Lower lobe of right lung (tissue), 2 donors: ENCODE measurements around the gene CCDC148. TPM values are rescaled to one million over a fixed set of nuclear protein-coding genes. Genes with fewer than 3 reads are reported as not detected.

ENCODE experiments used
- ATAC-seq, 2 donors: fragments of 200-7000 bp; cut with Tn5 transposase; one replicate each; pipeline ENCODE4 v1.9.1; 2020 to 2022; ENCODE audit warnings: mild to moderate bottlenecking in 2 of 2, moderate library complexity in 2 of 2
- DNase-seq: peaks from one replicate; pipeline ENCODE4 v3.0.0-alpha.2; 2020
- H3K27ac ChIP-seq: fragments of 200-600 bp; one replicate; pipeline ENCODE4 v1.8.0; 2022
- H3K27me3 ChIP-seq: fragments of 200-600 bp; one replicate; pipeline ENCODE4 v1.8.0; 2022; ENCODE audit warnings: low read depth
- H3K36me3 ChIP-seq: fragments of 200-600 bp; one replicate; pipeline ENCODE4 v1.8.0; 2022; ENCODE audit warnings: mild to moderate bottlenecking
- H3K4me1 ChIP-seq: fragments of 200-600 bp; one replicate; pipeline ENCODE4 v1.8.0; 2022
- H3K4me3 ChIP-seq: fragments of 200-600 bp; one replicate; pipeline ENCODE4 v1.8.0; 2022; ENCODE audit warnings: mild to moderate bottlenecking
- H3K9me3 ChIP-seq: fragments of 200-600 bp; one replicate; pipeline ENCODE4 v1.8.0; 2022
- intact Hi-C: fragments of 100-400 bp; cut with DNase I; formaldehyde crosslinking; loops from one replicate; pipeline ENCODE4 v1.11.0; 2022
- total RNA-seq: library from RNA; stranded (reverse); fragmentation: NEBNext Ultra II Directional; extraction: Animal tissue kit (Norgen Biotek cat#: 25700); gene quantifications from one replicate; pipeline ENCODE4 v1.2.1, GENCODE V29; 2021
- TF ChIP-seq, protein P1 (sequence below): fragments of 200-600 bp; IDR thresholded peaks from one replicate; pipeline ENCODE4 v1.8.0; 2022; ENCODE audit warnings: antibody characterized with exemption, mild to moderate bottlenecking
- donor health status: DM: no; HTN: yes; CAD: no; lungs with severe emphysema.

The CCDC148 gene
- total RNA-seq, 1 donor from 2014 or later, result 2.8 TPM

- no peaks in the 10 kb centered on the region for H3K36me3 ChIP-seq
- H3K9me3 ChIP-seq, result peaks cover 4% of the 10 kb centered on the region
- no peak overlapping the region for H3K4me3 ChIP-seq
- no peak for DNase-seq
- no peak for ATAC-seq
- no peaks in the 10 kb centered on the region for H3K27me3 ChIP-seq
- H3K4me1 ChIP-seq, result no peaks in the 10 kb centered on the region
- TF ChIP-seq, protein P1, sequence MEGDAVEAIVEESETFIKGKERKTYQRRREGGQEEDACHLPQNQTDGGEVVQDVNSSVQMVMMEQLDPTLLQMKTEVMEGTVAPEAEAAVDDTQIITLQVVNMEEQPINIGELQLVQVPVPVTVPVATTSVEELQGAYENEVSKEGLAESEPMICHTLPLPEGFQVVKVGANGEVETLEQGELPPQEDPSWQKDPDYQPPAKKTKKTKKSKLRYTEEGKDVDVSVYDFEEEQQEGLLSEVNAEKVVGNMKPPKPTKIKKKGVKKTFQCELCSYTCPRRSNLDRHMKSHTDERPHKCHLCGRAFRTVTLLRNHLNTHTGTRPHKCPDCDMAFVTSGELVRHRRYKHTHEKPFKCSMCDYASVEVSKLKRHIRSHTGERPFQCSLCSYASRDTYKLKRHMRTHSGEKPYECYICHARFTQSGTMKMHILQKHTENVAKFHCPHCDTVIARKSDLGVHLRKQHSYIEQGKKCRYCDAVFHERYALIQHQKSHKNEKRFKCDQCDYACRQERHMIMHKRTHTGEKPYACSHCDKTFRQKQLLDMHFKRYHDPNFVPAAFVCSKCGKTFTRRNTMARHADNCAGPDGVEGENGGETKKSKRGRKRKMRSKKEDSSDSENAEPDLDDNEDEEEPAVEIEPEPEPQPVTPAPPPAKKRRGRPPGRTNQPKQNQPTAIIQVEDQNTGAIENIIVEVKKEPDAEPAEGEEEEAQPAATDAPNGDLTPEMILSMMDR, result no peak
- intact Hi-C loops, result no loop called here
- no peak overlapping the region for H3K27ac ChIP-seq
Observed at GRCh38 chr2:158323381-158323780, 133.2 kb downstream of the CCDC148 start.

- TF ChIP-seq, protein P1, result no peak
- Histone ChIP-seq H3K9me3 (no peaks in the 10 kb centered on the region), H3K27me3 (no peaks in the 10 kb centered on the region), H3K36me3 (no peaks in the 10 kb centered on the region), H3K4me3 (no peak overlapping the region), H3K27ac (no peak overlapping the region), H3K4me1 (no peaks in the 10 kb centered on the region)
- no peak for ATAC-seq
- DNase-seq, result no peak
- intact Hi-C loops, result no loop called here
Observed at GRCh38 chr2:158321264-158321663, 135.3 kb downstream of the CCDC148 start.

- Histone ChIP-seq H3K27ac (no peak overlapping the region), H3K4me1 (no peaks in the 10 kb centered on the region), H3K27me3 (no peaks in the 10 kb centered on the region), H3K4me3 (no peak overlapping the region), H3K36me3 (no peaks in the 10 kb centered on the region), H3K9me3 (no peaks in the 10 kb centered on the region)
- TF ChIP-seq, protein P1, result no peak
- ATAC-seq (peak in 1 of 2 donors; percentile 37), DNase-seq (no peak)
- intact Hi-C loops, result no loop called here
Observed at GRCh38 chr2:158319269-158319668, 137.3 kb downstream of the CCDC148 start.

- Histone ChIP-seq H3K4me1 (no peaks in the 10 kb centered on the region), H3K36me3 (no peaks in the 10 kb centered on the region), H3K27ac (no peak overlapping the region), H3K9me3 (no peaks in the 10 kb centered on the region), H3K27me3 (no peaks in the 10 kb centered on the region), H3K4me3 (no peak overlapping the region)
- no peak for DNase-seq
- ATAC-seq, result no peak
- intact Hi-C loops, result no loop called here
- TF ChIP-seq, protein P1, result no peak
Observed at GRCh38 chr2:158317642-158318041, 138.9 kb downstream of the CCDC148 start.

DNA sequence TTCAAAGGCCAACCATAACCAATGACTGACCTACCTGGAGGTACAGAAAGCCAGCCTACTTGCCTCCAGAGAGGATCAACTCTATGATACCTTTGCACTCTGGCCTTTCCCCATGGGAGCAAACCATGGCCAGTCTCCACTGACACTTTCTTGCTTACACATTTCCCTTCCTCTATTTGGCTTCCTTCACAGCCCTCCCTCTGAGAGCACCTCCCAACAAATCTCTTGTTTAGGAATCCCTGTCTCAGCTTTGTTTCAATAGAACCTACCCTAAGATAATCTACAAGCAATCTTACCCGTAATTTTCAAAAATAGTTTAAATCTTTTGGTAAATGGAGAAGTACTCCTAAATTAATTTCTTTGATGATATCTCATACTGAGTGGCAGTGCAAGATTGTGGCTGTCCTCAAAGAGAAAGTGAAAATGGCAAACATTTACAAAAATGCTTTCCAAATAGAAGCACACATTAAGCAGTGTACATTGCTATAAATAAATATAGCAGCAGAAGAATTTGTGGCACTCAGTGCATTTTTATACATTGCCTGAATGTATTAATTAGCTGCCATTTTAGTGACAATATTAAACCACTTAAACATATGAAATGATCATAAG lies 140.6 kb downstream of the CCDC148 start:
- TF ChIP-seq, protein P1, result no peak
- ATAC-seq, result no peak

More for the DNA sequence above, 140.6 kb downstream of the CCDC148 start:
- no peak overlapping the region for H3K27ac ChIP-seq
- no peaks in the 10 kb centered on the region for H3K4me1 ChIP-seq
- no peaks in the 10 kb centered on the region for H3K36me3 ChIP-seq
- DNase-seq, result no peak
- intact Hi-C loops, result no loop called here
- no peaks in the 10 kb centered on the region for H3K9me3 ChIP-seq
- H3K4me3 ChIP-seq, result no peak overlapping the region
- no peaks in the 10 kb centered on the region for H3K27me3 ChIP-seq
